Mammary epithelial cell (primary cell): Measurements from ENCODE around the gene AHDC1.

ENCODE experiments used
- EZH2 ChIP-seq: IDR thresholded peaks from 2 replicates; pipeline ENCODE4 v1.6.1; 2012; ENCODE audit warnings: low read length, inconsistent platforms, borderline replicate concordance
- TF ChIP-seq, protein P1 (sequence below), 2 donors: IDR thresholded peaks in 1 of 2; conservative IDR thresholded peaks in 1 of 2; 2 replicates each; pipeline ENCODE4 v1.5.1; 2011 to 2012; ENCODE audit warnings: inconsistent platforms in 2 of 2, low read length in 2 of 2, mild to moderate bottlenecking in 2 of 2, control low read depth in 1 of 2, low read depth in 1 of 2; ENCODE audit not compliant: insufficient read depth in 1 of 2; ENCODE audit errors: extremely low read depth in 1 of 2

DNA sequence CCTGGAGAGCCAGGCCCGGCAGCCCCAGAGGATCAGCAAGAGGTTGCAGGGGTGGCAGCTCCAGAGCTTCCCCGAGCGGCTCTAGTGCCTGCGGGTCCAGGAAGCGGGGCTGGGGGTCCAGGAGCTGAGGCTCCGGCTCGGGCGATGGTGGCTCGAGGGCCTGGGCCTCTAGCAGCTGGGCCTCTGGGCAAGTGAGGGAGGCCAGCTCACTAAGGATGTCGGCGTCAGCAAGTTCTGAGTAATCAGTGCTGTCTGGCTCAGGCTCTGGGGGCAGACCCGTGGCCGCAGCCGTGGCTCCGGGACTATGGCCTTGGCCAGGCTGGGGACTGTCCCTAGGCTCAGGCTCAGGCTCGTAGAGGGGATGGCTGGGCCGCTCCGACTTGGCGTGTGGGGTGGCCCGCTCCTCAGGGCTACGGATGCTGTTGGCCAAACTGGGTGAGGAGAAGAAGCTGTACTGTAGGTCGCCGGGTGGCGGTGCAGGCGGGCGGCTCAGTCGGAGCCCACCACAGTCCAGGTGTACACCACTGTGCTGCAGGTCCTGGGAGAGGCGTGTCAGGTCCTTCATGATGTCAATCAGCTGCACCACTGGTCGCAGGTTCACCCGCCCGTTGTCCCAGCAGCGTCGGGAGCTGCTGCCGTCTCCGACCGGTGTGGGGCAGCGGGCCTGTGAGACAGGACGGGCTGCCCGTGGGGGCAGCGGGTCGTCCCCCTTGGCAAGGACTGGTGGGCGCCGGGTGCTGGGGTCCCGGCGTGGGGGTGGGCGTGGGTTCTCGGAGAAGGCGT, 52.6 kb downstream of the AHDC1 start:
- TF ChIP-seq, protein P1, sequence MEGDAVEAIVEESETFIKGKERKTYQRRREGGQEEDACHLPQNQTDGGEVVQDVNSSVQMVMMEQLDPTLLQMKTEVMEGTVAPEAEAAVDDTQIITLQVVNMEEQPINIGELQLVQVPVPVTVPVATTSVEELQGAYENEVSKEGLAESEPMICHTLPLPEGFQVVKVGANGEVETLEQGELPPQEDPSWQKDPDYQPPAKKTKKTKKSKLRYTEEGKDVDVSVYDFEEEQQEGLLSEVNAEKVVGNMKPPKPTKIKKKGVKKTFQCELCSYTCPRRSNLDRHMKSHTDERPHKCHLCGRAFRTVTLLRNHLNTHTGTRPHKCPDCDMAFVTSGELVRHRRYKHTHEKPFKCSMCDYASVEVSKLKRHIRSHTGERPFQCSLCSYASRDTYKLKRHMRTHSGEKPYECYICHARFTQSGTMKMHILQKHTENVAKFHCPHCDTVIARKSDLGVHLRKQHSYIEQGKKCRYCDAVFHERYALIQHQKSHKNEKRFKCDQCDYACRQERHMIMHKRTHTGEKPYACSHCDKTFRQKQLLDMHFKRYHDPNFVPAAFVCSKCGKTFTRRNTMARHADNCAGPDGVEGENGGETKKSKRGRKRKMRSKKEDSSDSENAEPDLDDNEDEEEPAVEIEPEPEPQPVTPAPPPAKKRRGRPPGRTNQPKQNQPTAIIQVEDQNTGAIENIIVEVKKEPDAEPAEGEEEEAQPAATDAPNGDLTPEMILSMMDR (conservative IDR thresholded peaks at IDR 0.05 in 1 of 2, IDR thresholded peaks at IDR 0.05 in 1 of 2; ENCODE audit: extremely low read depth in 1 of 2, insufficient read depth in 1 of 2, low read depth in 1 of 2, low read length in 2 of 2): no peak
- TF ChIP-seq EZH2: no peak
